ENCODE data around the gene CTBP1. TPM values are rescaled to one million over a fixed set of nuclear protein-coding genes. Genes with fewer than 3 reads are reported as not detected.

Gene CTBP1
- total and polyA plus RNA-seq, 9 of the 15 experiments (the other 6 are each of a cell fraction or from before 2014, with no cell fraction given) = 14.5 to 162 (median 68.2) TPM

DNA sequence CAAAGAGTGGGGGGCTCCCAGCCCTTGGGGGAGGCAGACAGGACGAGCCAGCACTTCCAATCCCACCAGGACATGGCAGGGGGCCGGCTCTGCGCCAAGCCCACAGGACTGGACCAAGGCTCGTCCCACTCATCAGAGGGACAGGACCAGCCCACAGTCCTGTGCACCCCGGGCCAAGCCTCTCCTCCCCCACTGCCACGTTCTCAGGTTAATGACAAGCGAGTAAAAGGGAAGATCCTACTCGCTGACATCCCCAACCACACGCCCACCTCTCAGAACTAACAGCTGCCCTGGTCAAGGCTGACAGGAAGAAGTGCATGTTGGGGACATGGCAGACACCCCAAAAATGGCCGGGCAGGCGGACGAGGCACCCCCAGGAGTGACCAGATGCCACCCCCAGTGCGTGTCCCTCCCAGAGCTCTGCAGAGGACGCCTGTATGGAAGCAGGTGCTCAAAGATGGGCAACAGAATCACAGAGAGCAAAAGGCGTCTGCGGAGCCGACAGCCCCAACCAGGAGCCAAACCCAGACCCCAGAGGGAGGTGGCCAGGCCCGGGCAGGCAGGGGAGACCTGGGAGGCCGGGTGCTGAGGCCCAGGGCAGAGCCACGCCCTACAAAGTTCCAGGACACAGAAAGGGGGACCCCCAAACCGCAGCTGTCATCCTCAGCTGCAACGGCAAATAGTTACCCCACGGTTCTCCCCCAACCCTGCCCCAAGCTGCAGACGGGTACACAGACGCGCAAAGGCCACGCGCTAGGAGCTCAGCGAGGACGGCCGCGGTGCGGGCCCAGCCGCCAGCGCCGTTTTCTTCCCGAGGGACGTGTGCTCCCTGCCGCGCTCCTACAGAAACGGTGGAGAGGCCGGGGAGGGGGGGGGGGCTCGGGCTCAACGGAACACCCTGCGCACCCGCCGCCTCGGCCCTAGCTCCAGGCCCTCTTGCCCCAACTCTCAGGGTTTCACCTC lies 1.7 kb downstream of the CTBP1 start (continued):
- TF ChIP-seq, protein P1, sequence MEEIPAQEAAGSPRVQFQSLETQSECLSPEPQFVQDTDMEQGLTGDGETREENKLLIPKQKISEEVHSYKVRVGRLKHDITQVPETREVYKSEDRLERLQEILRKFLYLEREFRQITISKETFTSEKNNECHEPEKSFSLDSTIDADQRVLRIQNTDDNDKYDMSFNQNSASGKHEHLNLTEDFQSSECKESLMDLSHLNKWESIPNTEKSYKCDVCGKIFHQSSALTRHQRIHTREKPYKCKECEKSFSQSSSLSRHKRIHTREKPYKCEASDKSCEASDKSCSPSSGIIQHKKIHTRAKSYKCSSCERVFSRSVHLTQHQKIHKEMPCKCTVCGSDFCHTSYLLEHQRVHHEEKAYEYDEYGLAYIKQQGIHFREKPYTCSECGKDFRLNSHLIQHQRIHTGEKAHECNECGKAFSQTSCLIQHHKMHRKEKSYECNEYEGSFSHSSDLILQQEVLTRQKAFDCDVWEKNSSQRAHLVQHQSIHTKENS (CRISPR knock-in tag; IDR thresholded peaks at IDR 0.05) = no peak
- TF ChIP-seq TEAD1 (CRISPR knock-in tag; IDR thresholded peaks at IDR 0.05) (no peak), OTX1 (CRISPR knock-in tag; IDR thresholded peaks at IDR 0.05) (no peak), BHLHE40 (IDR thresholded peaks at IDR 0.05; ENCODE audit: low read length) (no peak), RFX1 (IDR thresholded peaks at IDR 0.05) (no peak), SRF (CRISPR knock-in tag; IDR thresholded peaks at IDR 0.05) (no peak), HMG20B (CRISPR knock-in tag; IDR thresholded peaks at IDR 0.05) (no peak), ETV1 (tag; conservative IDR thresholded peaks at IDR 0.05; ENCODE audit: low read depth) (no peak), TSC22D4 (tag; IDR thresholded peaks at IDR 0.05) (no peak), CREBBP (IDR thresholded peaks at IDR 0.05; ENCODE audit: low read depth, low read length) (no peak), TFAM (CRISPR knock-in tag; conservative IDR thresholded peaks at IDR 0.05) (no peak), ZNF507 (tag; conservative IDR thresholded peaks at IDR 0.05) (no peak), CBX5 (IDR thresholded peaks at IDR 0.05; ENCODE audit: borderline replicate concordance, low read depth) (no peak), ZNF217 (CRISPR knock-in tag; IDR thresholded peaks at IDR 0.05) (no peak), HINFP (tag; conservative IDR thresholded peaks at IDR 0.05; ENCODE audit: low read depth) (no peak)
- TF ChIP-seq, protein P2, sequence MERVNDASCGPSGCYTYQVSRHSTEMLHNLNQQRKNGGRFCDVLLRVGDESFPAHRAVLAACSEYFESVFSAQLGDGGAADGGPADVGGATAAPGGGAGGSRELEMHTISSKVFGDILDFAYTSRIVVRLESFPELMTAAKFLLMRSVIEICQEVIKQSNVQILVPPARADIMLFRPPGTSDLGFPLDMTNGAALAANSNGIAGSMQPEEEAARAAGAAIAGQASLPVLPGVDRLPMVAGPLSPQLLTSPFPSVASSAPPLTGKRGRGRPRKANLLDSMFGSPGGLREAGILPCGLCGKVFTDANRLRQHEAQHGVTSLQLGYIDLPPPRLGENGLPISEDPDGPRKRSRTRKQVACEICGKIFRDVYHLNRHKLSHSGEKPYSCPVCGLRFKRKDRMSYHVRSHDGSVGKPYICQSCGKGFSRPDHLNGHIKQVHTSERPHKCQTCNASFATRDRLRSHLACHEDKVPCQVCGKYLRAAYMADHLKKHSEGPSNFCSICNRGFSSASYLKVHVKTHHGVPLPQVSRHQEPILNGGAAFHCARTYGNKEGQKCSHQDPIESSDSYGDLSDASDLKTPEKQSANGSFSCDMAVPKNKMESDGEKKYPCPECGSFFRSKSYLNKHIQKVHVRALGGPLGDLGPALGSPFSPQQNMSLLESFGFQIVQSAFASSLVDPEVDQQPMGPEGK (CRISPR knock-in tag; IDR thresholded peaks at IDR 0.05; ENCODE audit: borderline replicate concordance) = no peak
- TF ChIP-seq, protein P3, sequence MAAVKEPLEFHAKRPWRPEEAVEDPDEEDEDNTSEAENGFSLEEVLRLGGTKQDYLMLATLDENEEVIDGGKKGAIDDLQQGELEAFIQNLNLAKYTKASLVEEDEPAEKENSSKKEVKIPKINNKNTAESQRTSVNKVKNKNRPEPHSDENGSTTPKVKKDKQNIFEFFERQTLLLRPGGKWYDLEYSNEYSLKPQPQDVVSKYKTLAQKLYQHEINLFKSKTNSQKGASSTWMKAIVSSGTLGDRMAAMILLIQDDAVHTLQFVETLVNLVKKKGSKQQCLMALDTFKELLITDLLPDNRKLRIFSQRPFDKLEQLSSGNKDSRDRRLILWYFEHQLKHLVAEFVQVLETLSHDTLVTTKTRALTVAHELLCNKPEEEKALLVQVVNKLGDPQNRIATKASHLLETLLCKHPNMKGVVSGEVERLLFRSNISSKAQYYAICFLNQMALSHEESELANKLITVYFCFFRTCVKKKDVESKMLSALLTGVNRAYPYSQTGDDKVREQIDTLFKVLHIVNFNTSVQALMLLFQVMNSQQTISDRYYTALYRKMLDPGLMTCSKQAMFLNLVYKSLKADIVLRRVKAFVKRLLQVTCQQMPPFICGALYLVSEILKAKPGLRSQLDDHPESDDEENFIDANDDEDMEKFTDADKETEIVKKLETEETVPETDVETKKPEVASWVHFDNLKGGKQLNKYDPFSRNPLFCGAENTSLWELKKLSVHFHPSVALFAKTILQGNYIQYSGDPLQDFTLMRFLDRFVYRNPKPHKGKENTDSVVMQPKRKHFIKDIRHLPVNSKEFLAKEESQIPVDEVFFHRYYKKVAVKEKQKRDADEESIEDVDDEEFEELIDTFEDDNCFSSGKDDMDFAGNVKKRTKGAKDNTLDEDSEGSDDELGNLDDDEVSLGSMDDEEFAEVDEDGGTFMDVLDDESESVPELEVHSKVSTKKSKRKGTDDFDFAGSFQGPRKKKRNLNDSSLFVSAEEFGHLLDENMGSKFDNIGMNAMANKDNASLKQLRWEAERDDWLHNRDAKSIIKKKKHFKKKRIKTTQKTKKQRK (IDR thresholded peaks at IDR 0.05; ENCODE audit: borderline replicate concordance, low read depth, low read length) = no peak

Data from K562 (cell line).